Measurements from ENCODE around the gene RCOR1. TPM values are rescaled to one million over a fixed set of nuclear protein-coding genes. Genes with fewer than 3 reads are reported as not detected.

RCOR1 gene
- total RNA-seq, 1 experiment from 2014 or later: 25.4 TPM

GRCh38 chr14:102591944-102592762 lies at the start of gene RCOR1 (continued):
- TF ChIP-seq ZNF671 (CRISPR knock-in tag; IDR thresholded peaks at IDR 0.05) (no peak), JAZF1 (CRISPR knock-in tag; IDR thresholded peaks at IDR 0.05) (no peak), USF2 (CRISPR knock-in tag; IDR thresholded peaks at IDR 0.05) (no peak), ZNF425 (CRISPR knock-in tag; conservative IDR thresholded peaks at IDR 0.05) (no peak), ZNF423 (CRISPR knock-in tag; IDR thresholded peaks at IDR 0.05) (peak; percentile 73), PREB (CRISPR knock-in tag; IDR thresholded peaks at IDR 0.05; ENCODE audit: borderline replicate concordance) (no peak), ZNF219 (CRISPR knock-in tag; IDR thresholded peaks at IDR 0.05; ENCODE audit: borderline replicate concordance) (no peak), FOXK1 (CRISPR knock-in tag; IDR thresholded peaks at IDR 0.05) (no peak), ZBTB43 (CRISPR knock-in tag; IDR thresholded peaks at IDR 0.05) (no peak), ATF6 (CRISPR knock-in tag; IDR thresholded peaks at IDR 0.05) (no peak), USF1 (CRISPR knock-in tag; IDR thresholded peaks at IDR 0.05) (peak; percentile 44; the same call in 1 of the 2 replicates), ZNF532 (CRISPR knock-in tag; IDR thresholded peaks at IDR 0.05; ENCODE audit: borderline replicate concordance) (no peak), AFF4 (CRISPR knock-in tag; IDR thresholded peaks at IDR 0.05; ENCODE audit: borderline replicate concordance) (no peak), GTF2I (CRISPR knock-in tag; conservative IDR thresholded peaks at IDR 0.05) (no peak), OVOL2 (CRISPR knock-in tag; IDR thresholded peaks at IDR 0.05; ENCODE audit: borderline replicate concordance) (no peak), ZNF263 (CRISPR knock-in tag; IDR thresholded peaks at IDR 0.05; ENCODE audit: low read depth) (no peak), ZNF512 (CRISPR knock-in tag; IDR thresholded peaks at IDR 0.05; ENCODE audit: borderline replicate concordance) (no peak), NFYB (CRISPR knock-in tag; conservative IDR thresholded peaks at IDR 0.05; ENCODE audit: low read depth) (peak; percentile 61), TP53 (CRISPR knock-in tag; IDR thresholded peaks at IDR 0.05) (no peak)
